Endothelial cell (in vitro differentiated cells): ENCODE results near the gene NCCRP1. TPM values are rescaled to one million over a fixed set of nuclear protein-coding genes. Genes with fewer than 3 reads are reported as not detected.

Experiments
- DNase-seq: peaks from one replicate; pipeline ENCODE4 v3.0.0; 2021; ENCODE audit warnings: low spot score
- H3K27ac Mint-ChIP-seq: one replicate; pipeline ENCODE4 v1.8.0; 2021; ENCODE audit warnings: mixed read lengths, inconsistent platforms; ENCODE audit not compliant: unreplicated experiment
- H3K27me3 Mint-ChIP-seq: one replicate; pipeline ENCODE4 v1.8.0; 2021; ENCODE audit warnings: mild to moderate bottlenecking, moderate library complexity, mixed read lengths, inconsistent platforms; ENCODE audit not compliant: unreplicated experiment
- H3K36me3 Mint-ChIP-seq: one replicate; pipeline ENCODE4 v1.8.0; 2021; ENCODE audit warnings: mild to moderate bottlenecking, low read depth, mixed read lengths, inconsistent platforms; ENCODE audit not compliant: unreplicated experiment
- H3K4me1 Mint-ChIP-seq: one replicate; pipeline ENCODE4 v1.8.0; 2021; ENCODE audit warnings: mild to moderate bottlenecking, mixed read lengths, inconsistent platforms; ENCODE audit not compliant: unreplicated experiment
- H3K4me3 Mint-ChIP-seq: one replicate; pipeline ENCODE4 v1.8.0; 2021; ENCODE audit warnings: mild to moderate bottlenecking, mixed read lengths, inconsistent platforms; ENCODE audit not compliant: unreplicated experiment
- H3K9me3 Mint-ChIP-seq: one replicate; pipeline ENCODE4 v1.8.0; 2021; ENCODE audit warnings: mixed read lengths, inconsistent platforms; ENCODE audit not compliant: unreplicated experiment
- CTCF ChIP-seq: fragments of 200-600 bp; sonication (generic); IDR thresholded peaks from one replicate; pipeline ENCODE4 v1.5.0; 2021; ENCODE audit warnings: antibody characterized with exemption; ENCODE audit not compliant: unreplicated experiment
- total RNA-seq: library from RNA; stranded (reverse); fragmentation: NEBNext Ultra II Directional; extraction: Animal tissue kit (Norgen Biotek cat#: 25700); gene quantifications from one replicate; pipeline ENCODE4 v1.2.1, GENCODE V29; 2021; ENCODE audit not compliant: unreplicated experiment

NCCRP1 gene
- total RNA-seq, 1 donor from 2014 or later, result not detected

GRCh38 chr19:39164289-39164688, 32.5 kb upstream of the NCCRP1 start:
- H3K4me3 Mint-ChIP-seq, result no peak overlapping the region
- no peaks in the 10 kb centered on the region for H3K9me3 Mint-ChIP-seq
- peaks cover 5% of the 10 kb centered on the region for H3K27me3 Mint-ChIP-seq
- DNase-seq, result no peak
- TF ChIP-seq CTCF, result no peak
- no peak overlapping the region for H3K27ac Mint-ChIP-seq
- H3K36me3 Mint-ChIP-seq, result peaks cover 8% of the 10 kb centered on the region
- peaks cover 15% of the 10 kb centered on the region for H3K4me1 Mint-ChIP-seq

- no peak for DNase-seq
- no peak overlapping the region for H3K27ac Mint-ChIP-seq
- H3K36me3 Mint-ChIP-seq, result peaks cover 5% of the 10 kb centered on the region
- peaks cover 5% of the 10 kb centered on the region for H3K4me1 Mint-ChIP-seq
- TF ChIP-seq CTCF, result no peak
- no peak overlapping the region for H3K4me3 Mint-ChIP-seq
- H3K27me3 Mint-ChIP-seq, result peaks cover 2% of the 10 kb centered on the region
- H3K9me3 Mint-ChIP-seq, result no peaks in the 10 kb centered on the region
Measured at GRCh38 chr19:39165857-39166256, 30.9 kb upstream of the NCCRP1 start.

DNA sequence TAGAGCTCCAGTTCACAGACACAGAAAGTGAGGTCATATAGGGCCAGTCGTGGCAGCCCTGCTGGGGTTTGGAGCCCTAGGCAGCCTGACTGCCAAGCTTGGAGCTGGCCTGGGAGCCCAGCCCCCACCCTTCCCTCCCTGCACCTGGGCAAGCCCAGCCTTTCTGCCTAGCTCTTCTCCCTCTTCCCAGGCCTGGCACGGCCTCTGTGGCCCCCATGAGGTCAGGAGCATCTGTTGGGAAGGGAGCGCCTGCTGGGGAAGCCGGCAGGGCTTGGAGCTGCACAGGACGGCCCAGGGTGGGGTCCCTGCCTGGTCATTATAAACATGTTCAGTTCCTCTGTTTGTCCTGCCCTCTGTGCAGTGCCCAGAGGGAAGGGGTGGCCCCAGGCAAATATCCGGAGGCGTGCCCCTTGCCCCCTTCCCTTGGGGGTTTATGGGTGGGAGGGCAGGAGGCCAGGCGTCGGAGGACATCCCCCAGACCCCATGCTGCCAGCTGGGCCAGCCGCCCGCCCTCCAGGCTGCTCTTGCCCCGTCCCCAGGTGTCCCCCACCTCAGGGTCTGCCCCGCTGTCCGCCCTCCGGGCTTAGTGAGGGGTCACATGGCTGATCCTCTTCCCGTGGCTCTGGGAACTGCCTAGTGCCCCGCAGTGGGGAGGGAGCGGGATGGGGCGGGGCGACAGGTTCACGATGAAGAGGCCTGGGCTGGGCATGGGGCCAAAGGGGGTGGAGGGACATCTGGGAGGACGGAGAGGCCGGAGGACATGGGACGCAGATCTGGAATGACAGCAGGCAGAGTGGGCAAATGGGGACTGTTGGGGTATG, 30.0 kb upstream of the NCCRP1 start:
- peaks cover 3% of the 10 kb centered on the region for H3K27me3 Mint-ChIP-seq
- no peak for TF ChIP-seq CTCF
- H3K27ac Mint-ChIP-seq, result no peak overlapping the region
- H3K36me3 Mint-ChIP-seq, result peaks cover 5% of the 10 kb centered on the region
- H3K4me3 Mint-ChIP-seq, result no peak overlapping the region
- peaks cover 3% of the 10 kb centered on the region for H3K4me1 Mint-ChIP-seq
- DNase-seq, result no peak
- H3K9me3 Mint-ChIP-seq, result no peaks in the 10 kb centered on the region

DNA sequence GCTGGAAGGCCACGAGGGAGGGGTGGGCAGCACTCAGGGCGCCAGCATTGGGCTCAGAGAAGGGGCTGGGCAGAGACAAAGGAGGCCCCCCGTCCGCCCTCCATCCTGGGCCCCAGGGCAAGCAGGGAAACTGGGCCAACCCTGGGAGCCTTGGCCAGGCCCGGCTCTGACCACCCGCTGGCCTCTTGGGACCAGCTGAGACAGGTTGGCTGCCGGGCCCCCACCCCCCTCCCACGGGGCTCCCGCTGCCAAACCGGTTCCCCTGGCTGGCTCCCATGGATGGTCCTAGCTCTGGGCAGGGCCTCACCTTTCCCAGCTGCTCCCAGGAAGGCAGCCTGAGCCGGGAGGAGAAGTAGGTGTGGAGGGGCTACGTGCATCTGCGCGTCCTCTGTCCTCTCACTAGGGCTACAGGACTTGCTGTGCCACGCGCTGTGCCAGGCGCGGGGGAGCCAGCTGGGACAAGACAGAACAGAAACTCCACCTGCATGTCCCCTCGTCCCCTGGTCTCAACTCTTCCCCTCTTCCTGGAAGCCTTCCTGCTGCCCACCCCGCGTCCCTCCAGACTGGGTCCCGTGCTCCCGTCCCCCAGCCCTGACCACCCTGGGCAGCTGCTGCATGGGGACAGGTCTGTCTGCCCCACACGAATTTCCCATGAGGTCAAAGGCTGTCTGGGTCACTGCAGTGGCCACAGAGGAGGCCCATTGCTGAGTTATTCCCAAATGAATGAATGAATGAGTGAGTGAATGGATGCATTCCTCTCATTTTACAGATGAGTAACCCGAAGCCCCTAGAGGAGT, 29.1 kb upstream of the NCCRP1 start:
- no peak for TF ChIP-seq CTCF
- Mint-ChIP-seq H3K36me3 (peaks cover 5% of the 10 kb centered on the region), H3K4me3 (no peak overlapping the region), H3K9me3 (no peaks in the 10 kb centered on the region), H3K4me1 (peaks cover 3% of the 10 kb centered on the region), H3K27ac (no peak overlapping the region), H3K27me3 (peaks cover 7% of the 10 kb centered on the region)
- no peak for DNase-seq
